ENCODE results near the gene ZMYND19. TPM values are rescaled to one million over a fixed set of nuclear protein-coding genes. Genes with fewer than 3 reads are reported as not detected.

Gene ZMYND19
- total and polyA plus RNA-seq, 11 donors = 6.8 to 20.5 (median 10.2) TPM

DNA sequence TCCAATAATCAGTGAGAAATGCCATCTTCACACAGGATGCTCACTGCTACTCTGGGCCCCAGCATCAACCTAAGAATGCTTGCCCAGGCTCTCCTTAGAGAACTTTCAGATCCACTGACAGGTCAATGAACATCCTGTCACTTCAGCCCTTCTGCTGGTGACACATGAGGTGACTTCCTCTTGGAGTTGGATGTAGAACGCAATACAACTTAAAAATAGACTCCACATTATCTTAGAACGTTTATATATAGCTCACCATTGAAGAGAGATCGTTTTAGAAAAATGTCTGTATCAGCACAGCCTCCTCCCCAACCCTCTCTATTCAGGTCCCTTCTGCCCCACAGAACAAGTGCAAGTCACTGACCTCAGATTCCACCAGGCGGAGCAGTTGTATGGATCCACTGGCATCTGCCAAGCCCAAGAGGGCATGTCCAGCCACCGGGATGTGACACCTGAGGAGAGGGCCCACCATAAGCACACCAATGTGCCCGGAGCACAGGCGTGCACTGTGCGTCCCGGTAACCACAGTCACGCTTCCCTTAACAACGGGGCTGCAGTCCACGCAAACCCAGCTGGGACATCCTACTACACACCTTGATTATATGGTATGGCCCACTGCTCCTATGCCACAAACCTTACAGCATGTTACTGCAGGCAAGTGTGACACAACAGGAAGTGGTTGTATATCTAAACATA, 14.4 kb downstream of the ZMYND19 start:
- Histone ChIP-seq H3K36me3 (peaks cover 0 to 57% (median 40%) of the 10 kb centered on the region in 9 donors), H3K9me3 (no peaks in the 10 kb centered on the region), H3K4me1 (peaks cover 7 to 59% (median 40%) of the 10 kb centered on the region in 12 donors), H3K27ac (peak overlapping the region in 10 of 12 donors; percentile 4 to 74 (median 66)), H3K27me3 (no peaks in the 10 kb centered on the region), H3K4me3 (peak overlapping the region in 2 of 12 donors; percentile 3 to 4)
- TF ChIP-seq CTCF (IDR thresholded peaks at IDR 0.05) (peak in 6 of 12 donors; percentile 16 to 40 (median 27)), POLR2A (IDR thresholded peaks at IDR 0.05) (no peak)
- peak in 3 of 5 donors; percentile 43 to 65 (median 61) for DNase-seq
- ATAC-seq = peak; percentile 53 to 71 (median 63)
- 44 to 58% (median 51%) methylated on average over 12 of the region's 12 CpGs for WGBS, 4 donors
- intact Hi-C loops (cut with DNase I) = loop anchor here in 1 of 10 donors (5.0 kb wide), 1 partner anchor 41 kb away; the partner anchor contains the start of gene EHMT1

- DNase-seq = no peak
- intact Hi-C loops (cut with DNase I) = loop anchor here in 1 of 10 donors (5.0 kb wide), 1 partner anchor 42 kb away; the partner anchor contains the start of gene EHMT1
- H3K36me3 ChIP-seq = peaks cover 0 to 61% (median 42%) of the 10 kb centered on the region in 9 donors
- TF ChIP-seq CTCF (IDR thresholded peaks at IDR 0.05) = no peak
- H3K4me3 ChIP-seq = peak overlapping the region in 1 of 12 donors; percentile 3
- H3K27ac ChIP-seq = peak overlapping the region in 10 of 12 donors; percentile 12 to 74 (median 42)
- no peaks in the 10 kb centered on the region for H3K9me3 ChIP-seq
- no peaks in the 10 kb centered on the region for H3K27me3 ChIP-seq
- ATAC-seq = peak in 1 of 4 donors; percentile 0
- H3K4me1 ChIP-seq = peaks cover 7 to 59% (median 40%) of the 10 kb centered on the region in 12 donors
- WGBS, 4 donors = 41 to 48% (median 44%) methylated on average over 9 of the region's 9 CpGs
These were observed 15.0 kb downstream of the ZMYND19 start for GRCh38 chr9:137575364-137575715.

GRCh38 chr9:137574192-137574591, 16.1 kb downstream of the ZMYND19 start:
- Histone ChIP-seq H3K36me3 (peaks cover 0 to 62% (median 42%) of the 10 kb centered on the region in 9 donors), H3K9me3 (no peaks in the 10 kb centered on the region), H3K27ac (peak overlapping the region in 3 of 12 donors; percentile 47 to 74 (median 69)), H3K27me3 (no peaks in the 10 kb centered on the region), H3K4me1 (peaks cover 7 to 51% (median 35%) of the 10 kb centered on the region in 12 donors), H3K4me3 (no peak overlapping the region)
- TF ChIP-seq POLR2A (IDR thresholded peaks at IDR 0.05) (no peak), CTCF (IDR thresholded peaks at IDR 0.05) (no peak)
- DNase-seq (no peak), ATAC-seq (no peak)
- intact Hi-C loops (cut with DNase I) = no loop called here
- 86 to 90% (median 90%) methylated on average over 7 to 10 of the region's 10 CpGs for WGBS, 4 donors

DNA sequence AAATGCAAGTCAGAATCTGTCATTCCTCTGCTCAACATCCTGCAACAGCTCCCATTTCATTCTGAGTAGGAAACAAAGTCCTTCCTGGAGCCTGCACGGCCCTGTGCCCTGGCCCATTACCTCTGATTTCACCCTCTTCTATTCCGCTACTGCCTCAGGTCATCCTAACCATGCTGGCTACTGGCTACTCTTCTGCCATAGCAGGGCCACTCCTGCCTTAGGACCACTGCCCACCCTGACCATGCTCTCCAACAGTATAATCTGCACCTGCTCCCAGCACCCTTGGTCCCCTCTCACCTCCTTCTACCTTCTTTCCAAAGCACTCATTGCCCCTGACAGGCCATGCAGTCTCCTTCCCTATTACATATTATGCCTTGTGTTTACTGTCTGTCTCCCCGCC, 19.7 kb downstream of the ZMYND19 start:
- WGBS, 4 donors = 96 to 99% (median 97%) methylated on average over 3 of the region's 3 CpGs
- DNase-seq (no peak), ATAC-seq (no peak)
- Histone ChIP-seq H3K27me3 (no peaks in the 10 kb centered on the region), H3K4me3 (no peak overlapping the region), H3K9me3 (no peaks in the 10 kb centered on the region), H3K36me3 (peaks cover 0 to 51% (median 42%) of the 10 kb centered on the region in 9 donors), H3K27ac (no peak overlapping the region), H3K4me1 (peaks cover 0 to 19% (median 10%) of the 10 kb centered on the region in 12 donors)
- no peak for TF ChIP-seq POLR2A (IDR thresholded peaks at IDR 0.05)
- no peak for TF ChIP-seq CTCF (IDR thresholded peaks at IDR 0.05)
- intact Hi-C loops (cut with DNase I) = no loop called here

All from heart left ventricle (tissue), 16 donors.